Activated CD4-positive, alpha-beta T cell treated with anti-CD3 and anti-CD28 coated beads, Interleukin-2, Interleukin-4, amounts not matched to agents 100 ng/mL and 50 ng/mL, durations not matched to agents 16 hours and 8 hours (primary cell): Measurements from ENCODE around the gene MYO16.
"Not testable (repeated sequence)": the region's sequence is repeated elsewhere in the genome, so short reads cannot be mapped to it uniquely, and the experiment has no call there.

ENCODE experiments used
- DNase-seq: peaks from one replicate; pipeline ENCODE4 v3.0.0-alpha.2; 2020; ENCODE audit warnings: low spot score

MYO16 gene

DNA sequence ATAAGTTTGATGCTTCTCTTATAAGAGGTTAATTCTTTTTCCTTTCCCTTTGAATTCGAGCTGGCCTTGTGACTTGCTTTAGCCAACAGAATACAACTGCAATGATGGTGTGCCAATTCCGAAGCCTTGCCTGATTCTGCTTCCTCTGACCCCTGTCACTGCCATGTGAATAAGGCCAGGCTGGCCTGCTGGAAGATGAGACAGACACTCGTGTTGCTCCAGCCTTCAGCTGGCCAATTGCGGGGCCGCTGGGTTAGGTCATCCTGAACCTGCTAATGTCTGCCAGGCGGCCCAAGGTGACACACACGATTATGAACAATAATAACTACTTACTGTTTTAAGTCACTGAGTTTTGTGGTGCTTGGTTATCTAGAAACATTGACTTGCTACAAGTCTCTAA lies 352.0 kb downstream of the MYO16 start:
- DNase-seq = no peak

GRCh38 chr13:108983273-108983672 lies 353.9 kb downstream of the MYO16 start:
- no peak for DNase-seq

- no peak for DNase-seq
Observed at GRCh38 chr13:108984251-108984920, 355.0 kb downstream of the MYO16 start.

- no peak for DNase-seq
Observed at GRCh38 chr13:108985166-108985565, 355.8 kb downstream of the MYO16 start.

DNA sequence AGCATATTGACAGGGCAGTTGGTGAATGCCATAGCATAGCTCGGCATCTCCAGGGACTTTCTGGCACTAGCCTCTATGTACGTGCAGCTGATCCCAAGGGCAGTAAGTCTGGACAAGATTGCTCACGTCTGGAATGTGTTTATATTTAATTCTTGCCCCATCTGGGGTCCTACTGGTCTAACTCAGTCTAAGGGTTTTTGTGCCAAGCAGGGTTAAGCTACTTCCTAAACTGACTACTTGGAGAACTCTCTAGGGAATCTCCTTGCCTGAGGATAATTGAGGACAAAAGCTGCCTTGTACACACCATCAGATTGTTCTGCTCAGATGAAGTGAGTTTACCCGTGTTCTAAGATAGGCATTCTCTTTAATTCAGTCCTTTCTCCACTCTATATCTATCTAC lies 358.1 kb downstream of the MYO16 start:
- DNase-seq = no peak

- no peak for DNase-seq
Observed at GRCh38 chr13:108987944-108988343, 358.5 kb downstream of the MYO16 start.

DNA sequence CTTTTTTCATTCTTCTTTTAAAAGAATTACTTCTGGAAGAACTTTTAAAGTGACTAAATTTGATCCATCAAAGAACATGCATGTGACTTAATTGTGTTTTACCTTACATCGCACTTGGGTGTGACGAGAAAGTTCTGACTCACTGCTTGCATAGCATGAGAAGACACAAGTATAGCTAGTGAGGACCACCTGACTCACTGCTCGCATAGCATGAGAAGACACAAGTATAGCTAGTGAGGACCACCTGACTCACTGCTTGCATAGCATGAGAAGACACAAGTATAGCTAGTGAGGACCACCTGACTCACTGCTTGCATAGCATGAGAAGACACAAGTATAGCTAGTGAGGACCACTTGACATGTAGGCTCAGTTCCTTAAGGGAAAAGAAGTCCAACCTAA lies 362.0 kb downstream of the MYO16 start:
- DNase-seq = not testable (repeated sequence)

- DNase-seq = no peak
Observed at GRCh38 chr13:108993346-108993745, 363.9 kb downstream of the MYO16 start.

GRCh38 chr13:108996430-108996829 lies 367.0 kb downstream of the MYO16 start:
- DNase-seq = no peak

GRCh38 chr13:109000207-109000606 lies 370.8 kb downstream of the MYO16 start:
- no peak for DNase-seq

GRCh38 chr13:109002934-109003333 lies 373.5 kb downstream of the MYO16 start:
- DNase-seq = no peak

DNA sequence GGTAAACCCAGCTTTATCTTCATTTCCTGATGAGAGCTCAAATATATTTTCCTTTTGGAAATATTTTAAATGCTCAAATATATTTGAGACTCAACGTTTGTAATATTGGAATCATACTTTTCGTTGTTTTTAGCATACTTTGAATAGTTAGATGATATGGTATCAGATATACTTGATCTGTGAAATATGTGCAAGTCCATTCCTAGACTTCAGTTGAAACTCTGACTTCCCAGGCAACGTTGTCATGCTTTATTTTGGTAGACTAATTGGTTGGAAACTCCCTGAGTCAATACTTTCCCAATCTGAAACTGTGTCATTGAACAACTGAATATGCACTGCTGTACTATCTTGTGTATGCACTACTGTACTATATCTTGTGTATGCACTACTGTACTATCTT lies 378.5 kb downstream of the MYO16 start:
- DNase-seq = no peak

DNA sequence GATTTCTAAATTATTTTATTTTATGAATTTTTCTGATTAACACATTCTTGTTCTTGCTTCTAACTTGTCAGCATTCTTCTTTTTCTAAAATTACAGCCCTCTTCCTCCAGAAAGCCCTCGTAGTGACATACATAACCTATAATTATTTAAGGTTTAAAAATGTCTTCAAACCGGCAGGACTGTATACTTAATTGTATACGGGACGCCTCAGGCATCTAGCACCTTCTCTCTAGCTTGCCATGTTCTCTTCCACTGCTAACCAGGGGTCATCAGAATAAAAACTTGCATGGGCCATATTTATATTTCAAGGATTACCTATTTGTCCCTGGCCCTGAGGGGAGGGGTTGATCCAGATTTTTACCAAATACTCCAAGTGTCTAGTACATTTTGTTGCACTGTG lies 380.3 kb downstream of the MYO16 start:
- DNase-seq = no peak

- no peak for DNase-seq
Observed at GRCh38 chr13:109010912-109011311, 381.5 kb downstream of the MYO16 start.

- DNase-seq = no peak
Observed at GRCh38 chr13:109012115-109012514, 382.7 kb downstream of the MYO16 start.

- DNase-seq = no peak
Observed at GRCh38 chr13:109021558-109021957, 392.1 kb downstream of the MYO16 start.

DNA sequence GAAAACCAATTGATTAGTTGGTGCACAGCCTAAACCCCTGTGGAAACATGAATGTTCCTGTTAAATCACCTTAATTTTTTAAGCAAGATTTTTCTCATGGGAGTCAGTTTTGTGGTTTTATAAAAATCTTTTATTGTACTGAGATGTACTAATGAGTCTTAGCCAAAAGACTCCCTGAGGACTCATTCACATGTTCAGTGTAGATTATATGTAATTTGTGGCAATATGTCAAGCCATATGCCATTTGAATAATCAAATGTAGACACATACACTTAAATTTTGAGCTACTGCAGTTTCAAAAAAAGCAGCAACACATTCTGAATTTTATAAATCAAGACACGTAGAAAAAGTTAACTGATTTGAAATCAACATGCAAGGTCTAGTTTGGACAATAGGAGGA lies 395.2 kb downstream of the MYO16 start:
- no peak for DNase-seq

GRCh38 chr13:109026266-109026665 lies 396.9 kb downstream of the MYO16 start:
- no peak for DNase-seq

GRCh38 chr13:109028624-109029023 lies 399.2 kb downstream of the MYO16 start:
- no peak for DNase-seq

- no peak for DNase-seq
Observed at GRCh38 chr13:109033090-109033489, 403.7 kb downstream of the MYO16 start.

GRCh38 chr13:109036078-109036780 lies 406.8 kb downstream of the MYO16 start:
- DNase-seq = no peak

- no peak for DNase-seq
Observed at GRCh38 chr13:109043636-109044035, 414.2 kb downstream of the MYO16 start.

GRCh38 chr13:109055850-109056249 lies 426.4 kb downstream of the MYO16 start:
- DNase-seq = no peak

DNA sequence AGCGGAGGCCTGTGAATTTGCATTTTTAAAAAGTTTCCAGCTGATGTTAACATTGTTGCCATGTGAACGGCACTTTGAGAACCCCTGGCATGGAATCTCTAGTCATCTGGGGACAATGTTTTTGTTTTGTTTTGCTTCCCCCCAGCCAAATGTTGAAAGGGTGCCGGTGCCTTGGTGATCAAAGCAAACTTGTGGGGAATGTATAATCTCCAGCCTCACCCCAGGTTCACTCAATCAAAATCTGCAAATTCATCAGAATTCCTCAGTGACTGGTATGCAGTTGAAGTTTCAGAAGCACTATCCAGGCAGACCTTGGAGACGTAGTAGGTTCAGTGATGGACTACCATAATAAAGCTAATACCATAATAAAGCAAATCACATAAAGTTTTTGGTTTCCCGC lies 428.7 kb downstream of the MYO16 start:
- DNase-seq = no peak
